Neuron (in vitro differentiated cells): ENCODE data around the gene ERG.
A peak's percentile ranks its signal among the peaks of the same experiment; 100 is the strongest.

ENCODE experiments used
- H2AFZ ChIP-seq: one replicate; pipeline ENCODE4 v1.6.1; 2013; ENCODE audit warnings: low read depth, mild to moderate bottlenecking, inconsistent platforms, low read length, moderate library complexity
- H3K27me3 ChIP-seq: one replicate; pipeline ENCODE4 v1.6.1; 2013; ENCODE audit warnings: low read length; ENCODE audit not compliant: insufficient read depth
- H3K36me3 ChIP-seq: one replicate; pipeline ENCODE4 v1.6.1; 2013; ENCODE audit warnings: low read length; ENCODE audit not compliant: insufficient read depth
- H3K4me1 ChIP-seq: one replicate; pipeline ENCODE4 v1.6.1; 2013; ENCODE audit warnings: low read length; ENCODE audit not compliant: insufficient read depth
- H3K4me3 ChIP-seq: 2 replicates; pipeline ENCODE4 v1.5.1; 2013; ENCODE audit warnings: mild to moderate bottlenecking, low read length, moderate library complexity
- H3K9me3 ChIP-seq: one replicate; pipeline ENCODE4 v1.6.1; 2013; ENCODE audit warnings: low read length

ERG gene

GRCh38 chr21:38494251-38494642, 4.0 kb downstream of the ERG start:
- H3K27me3 ChIP-seq, result no peaks in the 10 kb centered on the region
- H3K4me1 ChIP-seq, result peaks cover 6% of the 10 kb centered on the region
- no peak overlapping the region for H2AFZ ChIP-seq
- H3K4me3 ChIP-seq, result no peak overlapping the region
- H3K36me3 ChIP-seq, result no peaks in the 10 kb centered on the region
- H3K9me3 ChIP-seq, result no peaks in the 10 kb centered on the region

GRCh38 chr21:38493549-38494250, 4.6 kb downstream of the ERG start:
- Histone ChIP-seq H3K4me1 (peaks cover 12% of the 10 kb centered on the region), H3K4me3 (no peak overlapping the region), H3K9me3 (no peaks in the 10 kb centered on the region), H3K27me3 (no peaks in the 10 kb centered on the region), H2AFZ (no peak overlapping the region), H3K36me3 (no peaks in the 10 kb centered on the region)

- H2AFZ ChIP-seq, result no peak overlapping the region
- H3K4me3 ChIP-seq, result no peak overlapping the region
Observed at GRCh38 chr21:38492007-38492406, 6.3 kb downstream of the ERG start.

GRCh38 chr21:38491536-38491935, 6.7 kb downstream of the ERG start:
- H2AFZ ChIP-seq, result no peak overlapping the region
- H3K36me3 ChIP-seq, result no peaks in the 10 kb centered on the region
- peaks cover 12% of the 10 kb centered on the region for H3K4me1 ChIP-seq
- no peaks in the 10 kb centered on the region for H3K27me3 ChIP-seq
- no peaks in the 10 kb centered on the region for H3K9me3 ChIP-seq
- H3K4me3 ChIP-seq, result no peak overlapping the region

More at GRCh38 chr21:38492007-38492406, 6.3 kb downstream of the ERG start:
- Histone ChIP-seq H3K4me1 (peaks cover 12% of the 10 kb centered on the region), H3K27me3 (no peaks in the 10 kb centered on the region), H3K9me3 (no peaks in the 10 kb centered on the region), H3K36me3 (no peaks in the 10 kb centered on the region)

- Histone ChIP-seq H3K4me1 (peaks cover 12% of the 10 kb centered on the region), H3K9me3 (no peaks in the 10 kb centered on the region), H3K27me3 (no peaks in the 10 kb centered on the region), H3K4me3 (no peak overlapping the region), H2AFZ (no peak overlapping the region), H3K36me3 (no peaks in the 10 kb centered on the region)
Observed at GRCh38 chr21:38490411-38491020, 7.8 kb downstream of the ERG start.

GRCh38 chr21:38489729-38490128, 8.5 kb downstream of the ERG start:
- H3K9me3 ChIP-seq, result no peaks in the 10 kb centered on the region
- no peaks in the 10 kb centered on the region for H3K36me3 ChIP-seq
- H3K4me3 ChIP-seq, result no peak overlapping the region
- H3K27me3 ChIP-seq, result no peaks in the 10 kb centered on the region
- peak overlapping the region; percentile 47 for H2AFZ ChIP-seq
- peaks cover 14% of the 10 kb centered on the region for H3K4me1 ChIP-seq

GRCh38 chr21:38489271-38489652, 9.0 kb downstream of the ERG start:
- H2AFZ ChIP-seq, result peak overlapping the region; percentile 47
- no peak overlapping the region for H3K4me3 ChIP-seq
- no peaks in the 10 kb centered on the region for H3K27me3 ChIP-seq
- H3K4me1 ChIP-seq, result peaks cover 18% of the 10 kb centered on the region
- H3K9me3 ChIP-seq, result no peaks in the 10 kb centered on the region
- no peaks in the 10 kb centered on the region for H3K36me3 ChIP-seq

- Histone ChIP-seq H3K36me3 (no peaks in the 10 kb centered on the region), H3K27me3 (no peaks in the 10 kb centered on the region), H3K4me3 (no peak overlapping the region), H2AFZ (no peak overlapping the region), H3K9me3 (no peaks in the 10 kb centered on the region), H3K4me1 (peaks cover 21% of the 10 kb centered on the region)
Observed at GRCh38 chr21:38488640-38489270, 9.5 kb downstream of the ERG start.

GRCh38 chr21:38487901-38488639, 10.2 kb downstream of the ERG start:
- Histone ChIP-seq H3K4me3 (no peak overlapping the region), H3K4me1 (peaks cover 21% of the 10 kb centered on the region), H2AFZ (no peak overlapping the region), H3K27me3 (no peaks in the 10 kb centered on the region), H3K36me3 (no peaks in the 10 kb centered on the region), H3K9me3 (no peaks in the 10 kb centered on the region)

GRCh38 chr21:38486706-38487105, 11.6 kb downstream of the ERG start:
- peaks cover 21% of the 10 kb centered on the region for H3K4me1 ChIP-seq
- H3K36me3 ChIP-seq, result no peaks in the 10 kb centered on the region
- H3K9me3 ChIP-seq, result no peaks in the 10 kb centered on the region
- no peak overlapping the region for H3K4me3 ChIP-seq
- H2AFZ ChIP-seq, result no peak overlapping the region
- H3K27me3 ChIP-seq, result no peaks in the 10 kb centered on the region

- no peaks in the 10 kb centered on the region for H3K27me3 ChIP-seq
- H3K9me3 ChIP-seq, result no peaks in the 10 kb centered on the region
- H3K36me3 ChIP-seq, result no peaks in the 10 kb centered on the region
- H2AFZ ChIP-seq, result no peak overlapping the region
- H3K4me1 ChIP-seq, result peaks cover 21% of the 10 kb centered on the region
- H3K4me3 ChIP-seq, result no peak overlapping the region
Observed at GRCh38 chr21:38486221-38486620, 12.1 kb downstream of the ERG start.

GRCh38 chr21:38479641-38480525, 18.4 kb downstream of the ERG start:
- H3K4me3 ChIP-seq, result no peak overlapping the region
- no peaks in the 10 kb centered on the region for H3K36me3 ChIP-seq
- no peaks in the 10 kb centered on the region for H3K9me3 ChIP-seq
- no peaks in the 10 kb centered on the region for H3K27me3 ChIP-seq
- H3K4me1 ChIP-seq, result peaks cover 9% of the 10 kb centered on the region
- H2AFZ ChIP-seq, result no peak overlapping the region
